ENCODE results near the gene LINGO1.
A peak's percentile ranks its signal among the peaks of the same experiment; 100 is the strongest.

Gene LINGO1

GRCh38 chr15:77654975-77655374 is 22.3 kb upstream of the LINGO1 start:
- DNase-seq, result no peak

- DNase-seq, result no peak
These were observed 21.2 kb upstream of the LINGO1 start for GRCh38 chr15:77653832-77654480.

GRCh38 chr15:77650265-77650664 is 17.6 kb upstream of the LINGO1 start:
- no peak for DNase-seq

- DNase-seq, result no peak
These were observed 16.9 kb upstream of the LINGO1 start for GRCh38 chr15:77649610-77650009.

- no peak for DNase-seq
These were observed 16.3 kb upstream of the LINGO1 start for GRCh38 chr15:77649017-77649416.

GRCh38 chr15:77647961-77648360 is 15.2 kb upstream of the LINGO1 start:
- no peak for DNase-seq

GRCh38 chr15:77646104-77646694 is 13.5 kb upstream of the LINGO1 start:
- no peak for DNase-seq

GRCh38 chr15:77645602-77646001 is 12.9 kb upstream of the LINGO1 start:
- no peak for DNase-seq

- DNase-seq, result no peak
These were observed 12.0 kb upstream of the LINGO1 start for GRCh38 chr15:77644543-77645247.

GRCh38 chr15:77643764-77644163 is 11.1 kb upstream of the LINGO1 start:
- DNase-seq, result no peak

GRCh38 chr15:77642793-77643430 is 10.2 kb upstream of the LINGO1 start:
- DNase-seq, result no peak

GRCh38 chr15:77641999-77642398 is 9.3 kb upstream of the LINGO1 start:
- DNase-seq, result no peak

GRCh38 chr15:77640615-77641014 is 7.9 kb upstream of the LINGO1 start:
- no peak for DNase-seq

GRCh38 chr15:77639431-77639830 is 6.7 kb upstream of the LINGO1 start:
- no peak for DNase-seq

GRCh38 chr15:77637851-77638692 is 5.4 kb upstream of the LINGO1 start:
- no peak for DNase-seq

- DNase-seq, result no peak
These were observed 3.5 kb upstream of the LINGO1 start for GRCh38 chr15:77636209-77636608.

GRCh38 chr15:77634266-77634962 is 1.7 kb upstream of the LINGO1 start:
- DNase-seq, result peak; percentile 40

- no peak for DNase-seq
These were observed 1.2 kb upstream of the LINGO1 start for GRCh38 chr15:77633913-77634265.

- peak; percentile 59 for DNase-seq
These were observed 611 bp upstream of the LINGO1 start for GRCh38 chr15:77633134-77633912.

- DNase-seq, result no peak
These were observed 773 bp downstream of the LINGO1 start for GRCh38 chr15:77631745-77632533.
